GM18951 (cell line): ENCODE measurements around the gene INPP5D.

Experiments
- POLR2A ChIP-seq: IDR thresholded peaks from 4 replicates; pipeline ENCODE4 v1.6.1; 2011; ENCODE audit warnings: mild to moderate bottlenecking; ENCODE audit not compliant: insufficient read length, insufficient read depth; ENCODE audit errors: extremely low read depth
- in situ Hi-C: fragments of 300-500 bp; cut with MboI; formaldehyde crosslinking; loops from one replicate; pipeline ENCODE4 v1.12.0; 2022; ENCODE audit warnings: low sequenced_read_pairs, mixed read lengths, inconsistent platforms; ENCODE audit not compliant: unreplicated experiment

The INPP5D gene

GRCh38 chr2:233101816-233102215 lies 41.7 kb downstream of the INPP5D start:
- TF ChIP-seq POLR2A: no peak
- in situ Hi-C loops: no loop called here

GRCh38 chr2:233105156-233105895 lies 45.2 kb downstream of the INPP5D start:
- no peak for TF ChIP-seq POLR2A
- in situ Hi-C loops: no loop called here

GRCh38 chr2:233105930-233106329 lies 45.8 kb downstream of the INPP5D start:
- no peak for TF ChIP-seq POLR2A
- in situ Hi-C loops: no loop called here

GRCh38 chr2:233107011-233107410 lies 46.9 kb downstream of the INPP5D start:
- in situ Hi-C loops: no loop called here
- TF ChIP-seq POLR2A: no peak

- in situ Hi-C loops: no loop called here
- no peak for TF ChIP-seq POLR2A
Measured at GRCh38 chr2:233107831-233108300, 47.7 kb downstream of the INPP5D start.

GRCh38 chr2:233108611-233109490 lies 48.7 kb downstream of the INPP5D start:
- in situ Hi-C loops: no loop called here
- TF ChIP-seq POLR2A: no peak

- in situ Hi-C loops: no loop called here
- TF ChIP-seq POLR2A: no peak
Measured at GRCh38 chr2:233111427-233111826, 51.3 kb downstream of the INPP5D start.

GRCh38 chr2:233112329-233112728 lies 52.2 kb downstream of the INPP5D start:
- TF ChIP-seq POLR2A: no peak
- in situ Hi-C loops: no loop called here

- no peak for TF ChIP-seq POLR2A
- in situ Hi-C loops: no loop called here
Measured at GRCh38 chr2:233112776-233113452, 52.8 kb downstream of the INPP5D start.

GRCh38 chr2:233114421-233114861 lies 54.3 kb downstream of the INPP5D start:
- no peak for TF ChIP-seq POLR2A
- in situ Hi-C loops: no loop called here

GRCh38 chr2:233115121-233115520 lies 55.0 kb downstream of the INPP5D start:
- in situ Hi-C loops: no loop called here
- TF ChIP-seq POLR2A: no peak

- no peak for TF ChIP-seq POLR2A
- in situ Hi-C loops: no loop called here
Measured at GRCh38 chr2:233115741-233116140, 55.6 kb downstream of the INPP5D start.

GRCh38 chr2:233116946-233117345 lies 56.8 kb downstream of the INPP5D start:
- TF ChIP-seq POLR2A: no peak
- in situ Hi-C loops: no loop called here
